Glutamatergic neuron (in vitro differentiated cells): ENCODE measurements around the gene GPATCH1. TPM values are rescaled to one million over a fixed set of nuclear protein-coding genes. Genes with fewer than 3 reads are reported as not detected.
"Not testable (repeated sequence)": the region's sequence is repeated elsewhere in the genome, so short reads cannot be mapped to it uniquely, and the experiment has no call there.

ENCODE experiments used
- DNase-seq: peaks from one replicate; pipeline ENCODE4 v3.0.0; 2022
- H3K27ac Mint-ChIP-seq: one replicate; pipeline ENCODE4 v1.8.0; 2020; ENCODE audit warnings: mild to moderate bottlenecking, mixed read lengths, inconsistent platforms; ENCODE audit not compliant: unreplicated experiment
- H3K27me3 Mint-ChIP-seq: one replicate; pipeline ENCODE4 v1.8.0; 2020; ENCODE audit warnings: mild to moderate bottlenecking, moderate library complexity, mixed read lengths, inconsistent platforms; ENCODE audit not compliant: unreplicated experiment
- H3K36me3 Mint-ChIP-seq: one replicate; pipeline ENCODE4 v1.8.0; 2020; ENCODE audit warnings: mild to moderate bottlenecking, mixed read lengths, inconsistent platforms; ENCODE audit not compliant: unreplicated experiment
- H3K4me1 Mint-ChIP-seq: one replicate; pipeline ENCODE4 v1.8.0; 2020; ENCODE audit warnings: mild to moderate bottlenecking, low read depth, mixed read lengths, inconsistent platforms; ENCODE audit not compliant: unreplicated experiment
- H3K4me3 Mint-ChIP-seq: one replicate; pipeline ENCODE4 v1.8.0; 2020; ENCODE audit warnings: mild to moderate bottlenecking, mixed read lengths, inconsistent platforms; ENCODE audit not compliant: unreplicated experiment
- H3K9me3 Mint-ChIP-seq: one replicate; pipeline ENCODE4 v1.8.0; 2020; ENCODE audit warnings: mild to moderate bottlenecking, moderate library complexity, mixed read lengths, inconsistent platforms; ENCODE audit not compliant: unreplicated experiment
- CTCF ChIP-seq: fragments of 200-600 bp; sonication (generic); IDR thresholded peaks from one replicate; pipeline ENCODE4 v1.5.0; 2021; ENCODE audit not compliant: partially characterized antibody, unreplicated experiment
- total RNA-seq: library from RNA; stranded (reverse); fragmentation: NEBNext Ultra II Directional; extraction: Animal tissue kit (Norgen Biotek cat#: 25700); gene quantifications from one replicate; pipeline ENCODE4 v1.2.1, GENCODE V29; 2021; ENCODE audit not compliant: unreplicated experiment

GPATCH1 gene
- total RNA-seq, 1 donor from 2014 or later: 8.8 TPM

- no peak for TF ChIP-seq CTCF
- H3K4me1 Mint-ChIP-seq: no peaks in the 10 kb centered on the region
- no peaks in the 10 kb centered on the region for H3K36me3 Mint-ChIP-seq
- no peak overlapping the region for H3K4me3 Mint-ChIP-seq
- H3K9me3 Mint-ChIP-seq: no peaks in the 10 kb centered on the region
- no peaks in the 10 kb centered on the region for H3K27me3 Mint-ChIP-seq
- DNase-seq: no peak
- H3K27ac Mint-ChIP-seq: no peak overlapping the region
Observed at GRCh38 chr19:33114312-33114711, 33.3 kb downstream of the GPATCH1 start.

GRCh38 chr19:33117501-33117900 is 36.5 kb downstream of the GPATCH1 start:
- no peak for TF ChIP-seq CTCF
- H3K9me3 Mint-ChIP-seq: no peaks in the 10 kb centered on the region
- H3K4me1 Mint-ChIP-seq: no peaks in the 10 kb centered on the region
- H3K4me3 Mint-ChIP-seq: no peak overlapping the region
- H3K27me3 Mint-ChIP-seq: no peaks in the 10 kb centered on the region
- DNase-seq: no peak
- H3K36me3 Mint-ChIP-seq: no peaks in the 10 kb centered on the region
- H3K27ac Mint-ChIP-seq: no peak overlapping the region

GRCh38 chr19:33118643-33119042 is 37.7 kb downstream of the GPATCH1 start:
- H3K27ac Mint-ChIP-seq: no peak overlapping the region
- no peaks in the 10 kb centered on the region for H3K27me3 Mint-ChIP-seq
- no peak for DNase-seq
- H3K9me3 Mint-ChIP-seq: no peaks in the 10 kb centered on the region
- no peaks in the 10 kb centered on the region for H3K4me1 Mint-ChIP-seq
- H3K36me3 Mint-ChIP-seq: no peaks in the 10 kb centered on the region
- H3K4me3 Mint-ChIP-seq: no peak overlapping the region
- no peak for TF ChIP-seq CTCF

- H3K9me3 Mint-ChIP-seq: no peaks in the 10 kb centered on the region
- no peaks in the 10 kb centered on the region for H3K4me1 Mint-ChIP-seq
- H3K27me3 Mint-ChIP-seq: no peaks in the 10 kb centered on the region
- DNase-seq: no peak
- H3K27ac Mint-ChIP-seq: no peak overlapping the region
- H3K4me3 Mint-ChIP-seq: no peak overlapping the region
- no peaks in the 10 kb centered on the region for H3K36me3 Mint-ChIP-seq
- no peak for TF ChIP-seq CTCF
Observed at GRCh38 chr19:33124207-33125098, 43.5 kb downstream of the GPATCH1 start.

GRCh38 chr19:33125929-33126388 is 45.0 kb downstream of the GPATCH1 start:
- H3K36me3 Mint-ChIP-seq: no peaks in the 10 kb centered on the region
- TF ChIP-seq CTCF: peak; percentile 87
- H3K4me1 Mint-ChIP-seq: no peaks in the 10 kb centered on the region
- peaks cover 2% of the 10 kb centered on the region for H3K27me3 Mint-ChIP-seq
- H3K27ac Mint-ChIP-seq: no peak overlapping the region
- DNase-seq: peak; percentile 58
- H3K4me3 Mint-ChIP-seq: no peak overlapping the region
- no peaks in the 10 kb centered on the region for H3K9me3 Mint-ChIP-seq

- H3K27me3 Mint-ChIP-seq, H3K36me3 Mint-ChIP-seq, H3K4me1 Mint-ChIP-seq, H3K4me3 Mint-ChIP-seq, H3K27ac Mint-ChIP-seq, H3K9me3 Mint-ChIP-seq, DNase-seq: not testable (repeated sequence)
Observed at GRCh38 chr19:33126712-33127111, 45.7 kb downstream of the GPATCH1 start.
